HepG2 (cell line): ENCODE data around the gene CNNM3. TPM values are rescaled to one million over a fixed set of nuclear protein-coding genes. Genes with fewer than 3 reads are reported as not detected.

Experiments used
- ASH2L ChIP-seq: fragments of 300-600, 200-600 bp; sonication (generic); IDR thresholded peaks from 2 replicates; pipeline ENCODE4 v1.7.0; 2017; ENCODE audit warnings: low read depth, mild to moderate bottlenecking, moderate library complexity, mixed read lengths, low read length; ENCODE audit not compliant: insufficient read length
- ATF6 ChIP-seq: sonication (generic); formaldehyde crosslinking; conservative IDR thresholded peaks from 2 replicates; pipeline ENCODE4 v1.4.0; 2020; ENCODE audit warnings: missing genetic modification reagents
- CSRNP2 ChIP-seq: sonication (generic); formaldehyde crosslinking; conservative IDR thresholded peaks from 2 replicates; pipeline ENCODE4 v1.8.0; 2022; ENCODE audit warnings: low read depth, missing genetic modification reagents
- FIP1L1 ChIP-seq: fragments of 200-400 bp; formaldehyde crosslinking; IDR thresholded peaks from 2 replicates; pipeline ENCODE4 v1.6.1; 2018; ENCODE audit warnings: low read depth, mild to moderate bottlenecking, low read length, moderate library complexity, borderline replicate concordance; ENCODE audit not compliant: insufficient read depth
- GPN1 ChIP-seq: sonication (generic); formaldehyde crosslinking; IDR thresholded peaks from 2 replicates; pipeline ENCODE4 v1.5.1; 2020; ENCODE audit warnings: missing genetic modification reagents, borderline replicate concordance
- HNRNPK ChIP-seq: fragments of 200-400 bp; formaldehyde crosslinking; IDR thresholded peaks from 2 replicates; pipeline ENCODE4 v1.6.1; 2018; ENCODE audit warnings: low read length, low read depth, moderate library complexity, mild to moderate bottlenecking; ENCODE audit not compliant: poor library complexity, severe bottlenecking
- HNRNPUL1 ChIP-seq: fragments of 200-400 bp; formaldehyde crosslinking; IDR thresholded peaks from 2 replicates; pipeline ENCODE4 v1.6.1; 2017; ENCODE audit warnings: low read depth, mild to moderate bottlenecking, low read length, moderate library complexity
- ISL2 ChIP-seq: sonication (generic); formaldehyde crosslinking; IDR thresholded peaks from 2 replicates; pipeline ENCODE4 v1.5.0; 2020; ENCODE audit warnings: missing genetic modification reagents
- NBN ChIP-seq: fragments of 450-650 bp; conservative IDR thresholded peaks from 2 replicates; pipeline ENCODE4 v1.6.1; 2017
- ZNF451 ChIP-seq: sonication (generic); formaldehyde crosslinking; IDR thresholded peaks from 2 replicates; pipeline ENCODE4 v1.5.0; 2020; ENCODE audit warnings: mild to moderate bottlenecking, missing genetic modification reagents
- ZNF547 ChIP-seq: sonication (generic); formaldehyde crosslinking; IDR thresholded peaks from 2 replicates; pipeline ENCODE4 v1.5.1; 2020; ENCODE audit warnings: mild to moderate bottlenecking, missing genetic modification reagents
- ZNF577 ChIP-seq: sonication (generic); formaldehyde crosslinking; IDR thresholded peaks from 2 replicates; pipeline ENCODE4 v1.4.0; 2020; ENCODE audit warnings: mild to moderate bottlenecking, low read depth, missing genetic modification reagents, borderline replicate concordance
- ZNF616 ChIP-seq: sonication (generic); formaldehyde crosslinking; IDR thresholded peaks from 2 replicates; pipeline ENCODE4 v1.5.0; 2020; ENCODE audit warnings: low read depth, mild to moderate bottlenecking, missing genetic modification reagents
- ZNF768 ChIP-seq: sonication (generic); formaldehyde crosslinking; IDR thresholded peaks from 2 replicates; pipeline ENCODE4 v1.4.0; 2020; ENCODE audit warnings: missing genetic modification reagents
- ZSCAN29 ChIP-seq: sonication (generic); formaldehyde crosslinking; conservative IDR thresholded peaks from 2 replicates; pipeline ENCODE4 v1.4.0; 2020; ENCODE audit warnings: mild to moderate bottlenecking, missing genetic modification reagents
- polyA plus RNA-seq, 8 experiments: library from polyadenylated mRNA; depleted of rRNA in 3 of 8; stranded (reverse) in 7 of 8; unstranded in 1 of 8; fragments of >200 nt; fragmentation: Illumina TruSeq in 4 of 8; extraction: Trizol in 4 of 8; gene quantifications; 2 replicates each; pipeline versions ENCODE4 v1.2.1 to v1.2.3, GENCODE V29; 2011 to 2016; ENCODE audit warnings: low read depth in 4 of 8, missing spikeins in 1 of 8, mixed read lengths in 1 of 8; ENCODE audit not compliant: insufficient read depth in 1 of 8
- total RNA-seq, 5 experiments: library from RNA; depleted of rRNA; stranded (reverse); fragments of >200 nt; fragmentation: Illumina TruSeq; extraction: Trizol; gene quantifications; 2 replicates each; pipeline ENCODE4 v1.2.3, GENCODE V29; 2016; ENCODE audit warnings: low read depth in 1 of 5
- TF ChIP-seq, protein P1 (sequence below): IDR thresholded peaks from 2 replicates; pipeline ENCODE4 v1.6.1; 2012; ENCODE audit warnings: low read length, improper control_type of control experiment
- TF ChIP-seq, protein P2 (sequence below): sonication (generic); formaldehyde crosslinking; IDR thresholded peaks from 2 replicates; pipeline ENCODE4 v1.4.0; 2020; ENCODE audit warnings: mild to moderate bottlenecking, missing genetic modification reagents
- TF ChIP-seq, protein P3 (sequence below): sonication (generic); formaldehyde crosslinking; IDR thresholded peaks from 2 replicates; pipeline ENCODE4 v1.9.0; 2022; ENCODE audit warnings: missing genetic modification reagents, mild to moderate bottlenecking, borderline replicate concordance
- TF ChIP-seq, protein P4 (sequence below): IDR thresholded peaks from 2 replicates; pipeline ENCODE4 v1.6.1; 2016; ENCODE audit warnings: low read depth, borderline replicate concordance

The CNNM3 gene
- total and polyA plus RNA-seq, 2 of the 13 experiments (the other 11 are each of a cell fraction or from before 2014, with no cell fraction given): 21.2 to 27.9 TPM

GRCh38 chr2:96816127-96816835, at the start of gene CNNM3 (continued):
- no peak; the same call in 1 of the 2 replicates for TF ChIP-seq GPN1 (CRISPR knock-in tag)
- TF ChIP-seq ZNF768 (CRISPR knock-in tag): peak; percentile 73
- TF ChIP-seq ZNF547: peak; percentile 91
- TF ChIP-seq, protein P1, sequence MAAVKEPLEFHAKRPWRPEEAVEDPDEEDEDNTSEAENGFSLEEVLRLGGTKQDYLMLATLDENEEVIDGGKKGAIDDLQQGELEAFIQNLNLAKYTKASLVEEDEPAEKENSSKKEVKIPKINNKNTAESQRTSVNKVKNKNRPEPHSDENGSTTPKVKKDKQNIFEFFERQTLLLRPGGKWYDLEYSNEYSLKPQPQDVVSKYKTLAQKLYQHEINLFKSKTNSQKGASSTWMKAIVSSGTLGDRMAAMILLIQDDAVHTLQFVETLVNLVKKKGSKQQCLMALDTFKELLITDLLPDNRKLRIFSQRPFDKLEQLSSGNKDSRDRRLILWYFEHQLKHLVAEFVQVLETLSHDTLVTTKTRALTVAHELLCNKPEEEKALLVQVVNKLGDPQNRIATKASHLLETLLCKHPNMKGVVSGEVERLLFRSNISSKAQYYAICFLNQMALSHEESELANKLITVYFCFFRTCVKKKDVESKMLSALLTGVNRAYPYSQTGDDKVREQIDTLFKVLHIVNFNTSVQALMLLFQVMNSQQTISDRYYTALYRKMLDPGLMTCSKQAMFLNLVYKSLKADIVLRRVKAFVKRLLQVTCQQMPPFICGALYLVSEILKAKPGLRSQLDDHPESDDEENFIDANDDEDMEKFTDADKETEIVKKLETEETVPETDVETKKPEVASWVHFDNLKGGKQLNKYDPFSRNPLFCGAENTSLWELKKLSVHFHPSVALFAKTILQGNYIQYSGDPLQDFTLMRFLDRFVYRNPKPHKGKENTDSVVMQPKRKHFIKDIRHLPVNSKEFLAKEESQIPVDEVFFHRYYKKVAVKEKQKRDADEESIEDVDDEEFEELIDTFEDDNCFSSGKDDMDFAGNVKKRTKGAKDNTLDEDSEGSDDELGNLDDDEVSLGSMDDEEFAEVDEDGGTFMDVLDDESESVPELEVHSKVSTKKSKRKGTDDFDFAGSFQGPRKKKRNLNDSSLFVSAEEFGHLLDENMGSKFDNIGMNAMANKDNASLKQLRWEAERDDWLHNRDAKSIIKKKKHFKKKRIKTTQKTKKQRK: no peak
- peak; percentile 97 for TF ChIP-seq ZNF451
- TF ChIP-seq ZSCAN29: peak; percentile 77; the same call in 1 of the 2 replicates
- no peak for TF ChIP-seq FIP1L1
- TF ChIP-seq HNRNPUL1: no peak
- TF ChIP-seq ATF6: no peak
- TF ChIP-seq ZNF616: no peak; the same call in 1 of the 2 replicates
- no peak for TF ChIP-seq ZNF577 (CRISPR knock-in tag)
- TF ChIP-seq HNRNPK: peak; percentile 74
- TF ChIP-seq, protein P2, sequence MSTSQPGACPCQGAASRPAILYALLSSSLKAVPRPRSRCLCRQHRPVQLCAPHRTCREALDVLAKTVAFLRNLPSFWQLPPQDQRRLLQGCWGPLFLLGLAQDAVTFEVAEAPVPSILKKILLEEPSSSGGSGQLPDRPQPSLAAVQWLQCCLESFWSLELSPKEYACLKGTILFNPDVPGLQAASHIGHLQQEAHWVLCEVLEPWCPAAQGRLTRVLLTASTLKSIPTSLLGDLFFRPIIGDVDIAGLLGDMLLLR (CRISPR knock-in tag): peak; percentile 85
- TF ChIP-seq, protein P3, sequence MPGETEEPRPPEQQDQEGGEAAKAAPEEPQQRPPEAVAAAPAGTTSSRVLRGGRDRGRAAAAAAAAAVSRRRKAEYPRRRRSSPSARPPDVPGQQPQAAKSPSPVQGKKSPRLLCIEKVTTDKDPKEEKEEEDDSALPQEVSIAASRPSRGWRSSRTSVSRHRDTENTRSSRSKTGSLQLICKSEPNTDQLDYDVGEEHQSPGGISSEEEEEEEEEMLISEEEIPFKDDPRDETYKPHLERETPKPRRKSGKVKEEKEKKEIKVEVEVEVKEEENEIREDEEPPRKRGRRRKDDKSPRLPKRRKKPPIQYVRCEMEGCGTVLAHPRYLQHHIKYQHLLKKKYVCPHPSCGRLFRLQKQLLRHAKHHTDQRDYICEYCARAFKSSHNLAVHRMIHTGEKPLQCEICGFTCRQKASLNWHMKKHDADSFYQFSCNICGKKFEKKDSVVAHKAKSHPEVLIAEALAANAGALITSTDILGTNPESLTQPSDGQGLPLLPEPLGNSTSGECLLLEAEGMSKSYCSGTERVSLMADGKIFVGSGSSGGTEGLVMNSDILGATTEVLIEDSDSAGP (CRISPR knock-in tag): no peak
- TF ChIP-seq ASH2L: peak; percentile 88
- TF ChIP-seq CSRNP2 (CRISPR knock-in tag): 0 out of 2 replicates have a peak, but pooled peaks have one; percentile 4
- TF ChIP-seq ISL2 (CRISPR knock-in tag): no peak
- TF ChIP-seq NBN: no peak
- TF ChIP-seq, protein P4, sequence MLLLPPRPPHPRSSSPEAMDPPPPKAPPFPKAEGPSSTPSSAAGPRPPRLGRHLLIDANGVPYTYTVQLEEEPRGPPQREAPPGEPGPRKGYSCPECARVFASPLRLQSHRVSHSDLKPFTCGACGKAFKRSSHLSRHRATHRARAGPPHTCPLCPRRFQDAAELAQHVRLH (CRISPR knock-in tag): no peak; the same call in 1 of the 2 replicates
